ENCODE data around the gene VSTM1. TPM values are rescaled to one million over a fixed set of nuclear protein-coding genes. Genes with fewer than 3 reads are reported as not detected.

VSTM1 gene
- total and polyA plus RNA-seq, 2 of the 8 experiments (the other 6 are each of a cell fraction or from before 2014, with no cell fraction given), result 0.12 to 0.65 TPM

DNA sequence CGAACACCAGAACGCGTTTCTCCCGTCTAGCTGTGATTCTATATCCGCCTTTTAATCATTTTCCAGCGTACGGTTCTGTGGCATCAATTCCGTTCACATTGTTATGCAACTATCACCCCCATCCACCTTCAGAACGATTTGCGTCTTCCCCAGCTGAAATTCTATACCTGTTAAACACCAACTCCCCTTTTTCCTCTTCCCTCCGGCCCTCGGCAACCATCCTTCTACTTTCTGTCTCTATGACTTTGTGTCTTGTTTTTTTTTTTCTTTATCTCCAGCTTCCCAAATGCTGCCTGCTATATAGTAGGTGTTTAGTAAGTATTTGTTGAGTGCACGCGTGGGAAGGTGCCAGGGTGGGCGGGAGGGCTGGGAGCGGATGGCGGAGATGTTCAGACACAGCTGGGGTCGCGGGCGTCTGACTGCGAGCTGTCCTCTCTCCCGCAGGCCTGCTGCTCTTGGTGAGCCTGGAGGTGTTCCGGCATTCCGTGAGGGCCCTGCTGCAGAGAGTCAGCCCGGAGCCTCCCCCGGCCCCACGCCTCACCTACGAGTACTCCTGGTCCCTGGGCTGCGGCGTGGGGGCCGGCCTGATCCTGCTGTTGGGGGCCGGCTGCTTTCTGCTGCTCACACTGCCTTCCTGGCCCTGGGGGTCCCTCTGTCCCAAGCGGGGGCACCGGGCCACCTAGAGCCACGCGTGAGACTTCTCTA is 52.0 kb downstream of the VSTM1 start (continued):
- TF ChIP-seq E2F6 (IDR thresholded peaks at IDR 0.05) (no peak), TAF7 (optimal IDR thresholded peaks at IDR 0.05; ENCODE audit: borderline replicate concordance, low read depth, low read length) (no peak), SP2 (IDR thresholded peaks at IDR 0.05; ENCODE audit: low read length) (no peak), JUND (IDR thresholded peaks at IDR 0.05; ENCODE audit: low read length) (no peak), CBX8 (IDR thresholded peaks at IDR 0.05; ENCODE audit: borderline replicate concordance, low read depth, low read length) (no peak), CHD7 (IDR thresholded peaks at IDR 0.05; ENCODE audit: insufficient replicate concordance, low read length) (no peak), MAFK (IDR thresholded peaks at IDR 0.05; ENCODE audit: low read depth, low read length) (no peak), SIRT6 (IDR thresholded peaks at IDR 0.05; ENCODE audit: low read length) (no peak), JUN (IDR thresholded peaks at IDR 0.05; ENCODE audit: low read depth, low read length) (no peak)
